Smooth muscle cell (in vitro differentiated cells): ENCODE measurements around the gene SLC41A2. TPM values are rescaled to one million over a fixed set of nuclear protein-coding genes. Genes with fewer than 3 reads are reported as not detected.

ENCODE experiments used
- DNase-seq: peaks from one replicate; lab custom pipeline; 2025; ENCODE audit not compliant: unreplicated experiment; lab: John Stamatoyannopoulos, UW
- H2AFZ ChIP-seq: fragments of 200-600 bp; sonication (generic); 2 replicates; pipeline ENCODE4 v1.6.0; 2016; ENCODE audit warnings: antibody characterized with exemption, low read depth, mild to moderate bottlenecking
- H3F3A ChIP-seq: fragments of 200-600 bp; sonication (generic); 2 replicates; pipeline ENCODE4 v1.6.0; 2017; ENCODE audit warnings: antibody characterized with exemption, low read depth
- H3K27ac ChIP-seq: fragments of 200-600 bp; sonication (generic); 2 replicates; pipeline ENCODE4 v1.5.1; 2016; ENCODE audit warnings: low read depth, mild to moderate bottlenecking
- H3K27me3 ChIP-seq: fragments of 200-600 bp; sonication (generic); 2 replicates; pipeline ENCODE4 v1.6.1; 2016; ENCODE audit warnings: low read depth, mild to moderate bottlenecking
- H3K36me3 ChIP-seq: fragments of 200-600 bp; sonication (generic); 2 replicates; pipeline ENCODE4 v1.5.1; 2016; ENCODE audit warnings: low read depth
- H3K4me1 ChIP-seq: fragments of 200-600 bp; sonication (generic); 2 replicates; pipeline ENCODE4 v1.5.1; 2016; ENCODE audit warnings: low read depth
- H3K4me2 ChIP-seq: fragments of 200-600 bp; sonication (generic); 2 replicates; pipeline ENCODE4 v1.6.0; 2016; ENCODE audit warnings: mild to moderate bottlenecking
- H3K4me3 ChIP-seq: fragments of 200-600 bp; sonication (generic); 2 replicates; pipeline ENCODE4 v1.5.1; 2016; ENCODE audit warnings: mild to moderate bottlenecking
- H3K79me2 ChIP-seq: fragments of 200-600 bp; sonication (generic); 2 replicates; pipeline ENCODE4 v1.6.0; 2016; ENCODE audit warnings: low read depth, mild to moderate bottlenecking
- H3K9ac ChIP-seq: fragments of 200-600 bp; sonication (generic); 2 replicates; pipeline ENCODE4 v1.6.0; 2016; ENCODE audit warnings: low read depth
- H3K9me3 ChIP-seq: fragments of 200-600 bp; sonication (generic); replicated peaks from 2 replicates; pipeline ENCODE4 v1.5.1; 2016; ENCODE audit warnings: low read depth
- H4K20me1 ChIP-seq: fragments of 200-600 bp; sonication (generic); 2 replicates; pipeline ENCODE4 v1.6.0; 2016; ENCODE audit warnings: low read depth
- CTCF ChIP-seq: fragments of 200-600 bp; sonication (generic); IDR thresholded peaks from 2 replicates; pipeline ENCODE4 v1.5.1; 2017; ENCODE audit warnings: borderline replicate concordance, mild to moderate bottlenecking, antibody characterized with exemption; ENCODE audit not compliant: insufficient read depth, poor library complexity, severe bottlenecking
- WGBS: methylation state at CpG from one replicate; pipeline ENCODE4 v1.1.7; 2016; ENCODE audit warnings: low lambda C conversion rate; 5-methylcytosine and 5-hydroxymethylcytosine counted together
- polyA plus RNA-seq: library from polyadenylated mRNA; unstranded; fragments of >200 nt; fragmentation: Nextera tagmentation; extraction: Ambion mirVana; gene quantifications from 2 replicates; pipeline ENCODE4 v1.2.1, GENCODE V29; 2016
- total RNA-seq: library from RNA; depleted of rRNA; stranded (reverse); fragments of >200 nt; gene quantifications from 2 replicates; pipeline ENCODE4 v1.2.3, GENCODE V29; 2014

SLC41A2 gene
- total and polyA plus RNA-seq, 2 experiments from 2014 or later = 2.6 to 11.4 TPM

GRCh38 chr12:104976703-104977102, 18.6 kb upstream of the SLC41A2 start:
- Histone ChIP-seq H3K27me3 (no peaks in the 10 kb centered on the region), H4K20me1 (no peaks in the 10 kb centered on the region), H3K27ac (no peak overlapping the region), H3F3A (no peaks in the 10 kb centered on the region), H3K36me3 (no peaks in the 10 kb centered on the region), H3K4me1 (no peaks in the 10 kb centered on the region), H3K4me2 (no peak overlapping the region), H3K4me3 (no peak overlapping the region), H3K79me2 (no peaks in the 10 kb centered on the region), H3K9ac (no peak overlapping the region), H2AFZ (no peak overlapping the region), H3K9me3 (no peaks in the 10 kb centered on the region)
- DNase-seq = no peak
- no peak for TF ChIP-seq CTCF
- 79% methylated on average over 8 of the region's 8 CpGs for WGBS

- DNase-seq = no peak
- H3K9ac ChIP-seq = no peak overlapping the region
- no peaks in the 10 kb centered on the region for H3F3A ChIP-seq
- H3K4me1 ChIP-seq = no peaks in the 10 kb centered on the region
- 83% methylated on average over 4 of the region's 4 CpGs for WGBS
- no peaks in the 10 kb centered on the region for H3K79me2 ChIP-seq
- no peak overlapping the region for H3K4me3 ChIP-seq
- no peaks in the 10 kb centered on the region for H3K36me3 ChIP-seq
- H4K20me1 ChIP-seq = no peaks in the 10 kb centered on the region
- H3K4me2 ChIP-seq = no peak overlapping the region
- H3K27ac ChIP-seq = no peak overlapping the region
- no peaks in the 10 kb centered on the region for H3K27me3 ChIP-seq
- no peak for TF ChIP-seq CTCF
- H2AFZ ChIP-seq = no peak overlapping the region
- H3K9me3 ChIP-seq = no peaks in the 10 kb centered on the region
Observed at GRCh38 chr12:104975587-104976343, 17.7 kb upstream of the SLC41A2 start.

GRCh38 chr12:104974626-104975290, 16.7 kb upstream of the SLC41A2 start:
- Histone ChIP-seq H3K36me3 (no peaks in the 10 kb centered on the region), H3K4me1 (no peaks in the 10 kb centered on the region), H3K9ac (no peak overlapping the region), H2AFZ (no peak overlapping the region), H3F3A (no peaks in the 10 kb centered on the region), H3K9me3 (no peaks in the 10 kb centered on the region), H3K4me3 (no peak overlapping the region), H3K27me3 (no peaks in the 10 kb centered on the region), H3K4me2 (no peak overlapping the region), H3K79me2 (no peaks in the 10 kb centered on the region), H4K20me1 (no peaks in the 10 kb centered on the region), H3K27ac (no peak overlapping the region)
- no peak for TF ChIP-seq CTCF
- 77% methylated on average over 7 of the region's 7 CpGs for WGBS
- DNase-seq = no peak

- Histone ChIP-seq H3F3A (no peaks in the 10 kb centered on the region), H3K9me3 (no peaks in the 10 kb centered on the region), H3K4me1 (no peaks in the 10 kb centered on the region), H3K4me3 (no peak overlapping the region), H3K27me3 (no peaks in the 10 kb centered on the region), H3K4me2 (no peak overlapping the region), H3K36me3 (no peaks in the 10 kb centered on the region), H4K20me1 (no peaks in the 10 kb centered on the region), H3K27ac (no peak overlapping the region), H3K79me2 (no peaks in the 10 kb centered on the region), H2AFZ (no peak overlapping the region), H3K9ac (no peak overlapping the region)
- no peak for DNase-seq
- WGBS = 83% methylated on average over 5 of the region's 5 CpGs
- no peak for TF ChIP-seq CTCF
Observed at GRCh38 chr12:104973250-104973649, 15.2 kb upstream of the SLC41A2 start.
